Hepatocyte (in vitro differentiated cells): Measurements from ENCODE around the gene DYNC1I1. TPM values are rescaled to one million over a fixed set of nuclear protein-coding genes. Genes with fewer than 3 reads are reported as not detected.

Source experiments
- DNase-seq: peaks from one replicate; pipeline ENCODE4 v3.0.0-alpha.2; 2016; ENCODE audit warnings: low spot score
- H2AFZ ChIP-seq: fragments of 200-600 bp; sonication (generic); 2 replicates; pipeline ENCODE4 v1.6.0; 2016; ENCODE audit warnings: antibody characterized with exemption, mild to moderate bottlenecking
- H3K27ac ChIP-seq: fragments of 200-600 bp; sonication (generic); 2 replicates; pipeline ENCODE4 v1.5.1; 2016; ENCODE audit warnings: mild to moderate bottlenecking
- H3K27me3 ChIP-seq: fragments of 200-600 bp; sonication (generic); 2 replicates; pipeline ENCODE4 v1.6.1; 2016
- H3K36me3 ChIP-seq: fragments of 200-600 bp; sonication (generic); replicated peaks from 2 replicates; pipeline ENCODE4 v1.5.1; 2016; ENCODE audit warnings: low read depth; ENCODE audit not compliant: insufficient read depth
- H3K4me1 ChIP-seq: fragments of 200-600 bp; sonication (generic); 2 replicates; pipeline ENCODE4 v1.5.1; 2016; ENCODE audit warnings: mild to moderate bottlenecking, moderate library complexity; ENCODE audit not compliant: insufficient read depth
- H3K4me2 ChIP-seq: fragments of 200-600 bp; sonication (generic); 2 replicates; pipeline ENCODE4 v1.6.0; 2016
- H3K4me3 ChIP-seq: fragments of 200-600 bp; sonication (generic); 2 replicates; pipeline ENCODE4 v1.5.1; 2016; ENCODE audit warnings: mild to moderate bottlenecking
- H3K79me2 ChIP-seq: fragments of 200-600 bp; sonication (generic); 2 replicates; pipeline ENCODE4 v1.6.0; 2017; ENCODE audit warnings: mild to moderate bottlenecking
- H3K9me2 ChIP-seq: fragments of 200-600 bp; sonication (generic); replicated peaks from 2 replicates; pipeline ENCODE4 v1.6.0; 2017; ENCODE audit warnings: mild to moderate bottlenecking; ENCODE audit not compliant: insufficient read depth
- H3K9me3 ChIP-seq: fragments of 200-600 bp; sonication (generic); 2 replicates; pipeline ENCODE4 v1.5.1; 2016; ENCODE audit warnings: low read depth, mild to moderate bottlenecking
- H4K20me1 ChIP-seq: fragments of 200-600 bp; sonication (generic); 2 replicates; pipeline ENCODE4 v1.6.0; 2016; ENCODE audit warnings: mild to moderate bottlenecking; ENCODE audit not compliant: insufficient read depth, poor library complexity, severe bottlenecking
- CTCF ChIP-seq: fragments of 200-600 bp; sonication (generic); IDR thresholded peaks from 2 replicates; pipeline ENCODE4 v1.5.1; 2016; ENCODE audit warnings: antibody characterized with exemption, mild to moderate bottlenecking; ENCODE audit not compliant: poor library complexity
- EZH2 ChIP-seq: fragments of 200-600 bp; sonication (generic); IDR thresholded peaks from 2 replicates; pipeline ENCODE4 v1.6.1; 2016; ENCODE audit warnings: antibody characterized with exemption, mild to moderate bottlenecking, borderline replicate concordance
- EZH2phosphoT487 ChIP-seq: fragments of 200-600 bp; sonication (generic); IDR thresholded peaks from one replicate; pipeline ENCODE4 v1.6.1; 2018; ENCODE audit warnings: antibody characterized with exemption, mild to moderate bottlenecking, low read depth, moderate library complexity; ENCODE audit not compliant: unreplicated experiment, severe bottlenecking
- WGBS: methylation state at CpG from one replicate; pipeline ENCODE4 v1.1.6; 2016; ENCODE audit warnings: low lambda C conversion rate; ENCODE audit errors: missing lambda C conversion rate; 5-methylcytosine and 5-hydroxymethylcytosine counted together
- polyA plus RNA-seq: library from polyadenylated mRNA; unstranded; fragments of >200 nt; fragmentation: Nextera tagmentation; extraction: Ambion mirVana; gene quantifications from 2 replicates; pipeline ENCODE4 v1.2.1, GENCODE V29; 2016
- total RNA-seq: library from RNA; depleted of rRNA; stranded (reverse); fragments of >200 nt; gene quantifications from 2 replicates; pipeline ENCODE4 v1.2.3, GENCODE V29; 2014

DYNC1I1 gene
- total and polyA plus RNA-seq, 2 experiments from 2014 or later = 2.5 to 3.7 TPM

GRCh38 chr7:95859429-95859828, 87.1 kb downstream of the DYNC1I1 start:
- H3K9me2 ChIP-seq = no peaks in the 10 kb centered on the region
- 73% methylated on average over 1 of the region's 1 CpG for WGBS
- H3K27me3 ChIP-seq = no peaks in the 10 kb centered on the region
- H3K36me3 ChIP-seq = no peaks in the 10 kb centered on the region
- H3K4me3 ChIP-seq = no peak overlapping the region
- H4K20me1 ChIP-seq = no peaks in the 10 kb centered on the region
- no peaks in the 10 kb centered on the region for H3K79me2 ChIP-seq
- H3K9me3 ChIP-seq = no peaks in the 10 kb centered on the region
- no peak overlapping the region for H2AFZ ChIP-seq
- H3K4me1 ChIP-seq = no peaks in the 10 kb centered on the region
- TF ChIP-seq EZH2 (no peak), EZH2phosphoT487 (no peak), CTCF (no peak)
- peak; percentile 32 for DNase-seq
- no peak overlapping the region for H3K27ac ChIP-seq
- no peak overlapping the region for H3K4me2 ChIP-seq

- no peak overlapping the region for H2AFZ ChIP-seq
- no peak for TF ChIP-seq EZH2
- TF ChIP-seq CTCF = no peak
- TF ChIP-seq EZH2phosphoT487 = no peak
- no peaks in the 10 kb centered on the region for H3K36me3 ChIP-seq
- H3K27me3 ChIP-seq = no peaks in the 10 kb centered on the region
- 70% methylated on average over 2 of the region's 2 CpGs for WGBS
- H3K27ac ChIP-seq = no peak overlapping the region
- no peak overlapping the region for H3K4me3 ChIP-seq
- no peak overlapping the region for H3K4me2 ChIP-seq
- H3K4me1 ChIP-seq = no peaks in the 10 kb centered on the region
- no peaks in the 10 kb centered on the region for H3K9me2 ChIP-seq
- H3K9me3 ChIP-seq = no peaks in the 10 kb centered on the region
- H4K20me1 ChIP-seq = no peaks in the 10 kb centered on the region
- no peaks in the 10 kb centered on the region for H3K79me2 ChIP-seq
- DNase-seq = no peak
Measured at GRCh38 chr7:95861041-95861440, 88.7 kb downstream of the DYNC1I1 start.

GRCh38 chr7:95863623-95864022, 91.3 kb downstream of the DYNC1I1 start:
- Histone ChIP-seq H3K36me3 (no peaks in the 10 kb centered on the region), H3K9me3 (no peaks in the 10 kb centered on the region), H2AFZ (no peak overlapping the region), H3K79me2 (no peaks in the 10 kb centered on the region), H4K20me1 (no peaks in the 10 kb centered on the region), H3K9me2 (no peaks in the 10 kb centered on the region), H3K27ac (no peak overlapping the region), H3K4me1 (no peaks in the 10 kb centered on the region), H3K4me3 (no peak overlapping the region), H3K27me3 (no peaks in the 10 kb centered on the region), H3K4me2 (no peak overlapping the region)
- no peak for DNase-seq
- TF ChIP-seq EZH2phosphoT487 (no peak), EZH2 (no peak), CTCF (no peak)
- 81% methylated on average over 2 of the region's 2 CpGs for WGBS

GRCh38 chr7:95865716-95866371, 93.5 kb downstream of the DYNC1I1 start:
- no peaks in the 10 kb centered on the region for H3K9me3 ChIP-seq
- TF ChIP-seq EZH2 = no peak
- peak; percentile 50 for TF ChIP-seq CTCF
- TF ChIP-seq EZH2phosphoT487 = no peak
- no peaks in the 10 kb centered on the region for H3K9me2 ChIP-seq
- DNase-seq = peak; percentile 34
- H2AFZ ChIP-seq = no peak overlapping the region
- H3K4me2 ChIP-seq = no peak overlapping the region
- no peaks in the 10 kb centered on the region for H3K4me1 ChIP-seq
- no peak overlapping the region for H3K27ac ChIP-seq
- H4K20me1 ChIP-seq = no peaks in the 10 kb centered on the region
- H3K27me3 ChIP-seq = no peaks in the 10 kb centered on the region
- no peaks in the 10 kb centered on the region for H3K79me2 ChIP-seq
- WGBS = 69% methylated on average over 9 of the region's 9 CpGs
- H3K4me3 ChIP-seq = no peak overlapping the region
- H3K36me3 ChIP-seq = no peaks in the 10 kb centered on the region
